Jurkat, Clone E6-1 (cell line): Measurements from ENCODE around the gene ZFPM1.

Experiments used
- DNase-seq: peaks from one replicate; pipeline ENCODE4 v3.0.0-alpha.2; 2011; ENCODE audit warnings: low read depth, low spot score
- H3K4me3 ChIP-seq: 2 replicates; pipeline ENCODE4 v1.5.1; 2011; ENCODE audit warnings: mild to moderate bottlenecking, low read length, control low read depth, moderate library complexity

ZFPM1 gene

GRCh38 chr16:88415713-88416323 is 37.3 kb upstream of the ZFPM1 start:
- no peak overlapping the region for H3K4me3 ChIP-seq
- DNase-seq: no peak

GRCh38 chr16:88416686-88417085 is 36.4 kb upstream of the ZFPM1 start:
- H3K4me3 ChIP-seq: no peak overlapping the region
- DNase-seq: no peak

GRCh38 chr16:88417684-88418476 is 35.2 kb upstream of the ZFPM1 start:
- H3K4me3 ChIP-seq: no peak overlapping the region
- no peak for DNase-seq

DNA sequence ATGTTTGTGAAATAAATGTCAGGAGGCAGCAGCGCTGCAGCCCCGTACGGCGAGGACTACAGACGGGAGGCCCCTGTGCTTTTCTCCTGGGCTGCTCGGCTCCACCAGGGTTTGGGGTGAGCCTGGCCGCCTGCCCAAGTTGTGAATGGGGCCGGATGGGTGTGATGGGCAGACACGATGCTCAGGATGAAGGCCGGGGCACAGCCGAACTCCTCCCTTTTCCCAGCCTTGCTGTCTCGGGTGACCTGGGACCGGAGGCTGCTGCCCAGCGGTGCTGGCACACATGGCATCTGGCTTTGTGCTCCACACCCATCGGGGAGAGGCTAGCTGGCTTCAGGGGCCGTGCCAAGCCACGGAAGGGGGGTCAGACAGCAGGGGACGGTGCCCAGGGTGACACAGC is 34.2 kb upstream of the ZFPM1 start:
- no peak overlapping the region for H3K4me3 ChIP-seq
- no peak for DNase-seq

GRCh38 chr16:88419790-88420189 is 33.3 kb upstream of the ZFPM1 start:
- DNase-seq: no peak

DNA sequence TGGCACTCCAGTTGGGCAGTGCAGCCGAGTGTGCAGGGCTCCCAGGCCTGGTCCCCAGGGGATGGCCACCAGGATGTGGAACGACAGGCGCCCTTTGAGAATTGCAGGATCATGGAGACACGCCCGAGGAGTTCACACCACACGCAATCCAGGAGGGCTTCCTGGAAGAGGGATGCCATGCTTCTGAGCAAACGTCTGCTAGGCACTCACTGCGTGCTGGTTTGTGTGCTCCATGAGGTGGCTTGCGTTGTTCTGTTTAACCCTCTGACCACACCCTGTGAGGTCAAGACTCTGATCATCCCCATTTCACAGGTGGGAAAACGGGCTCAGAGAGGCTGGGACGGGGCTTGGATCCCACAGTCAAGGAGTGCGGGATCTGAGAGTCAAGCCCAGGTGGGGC is 32.6 kb upstream of the ZFPM1 start:
- no peak overlapping the region for H3K4me3 ChIP-seq
- DNase-seq: no peak

More at GRCh38 chr16:88419790-88420189, 33.3 kb upstream of the ZFPM1 start:
- no peak overlapping the region for H3K4me3 ChIP-seq

DNA sequence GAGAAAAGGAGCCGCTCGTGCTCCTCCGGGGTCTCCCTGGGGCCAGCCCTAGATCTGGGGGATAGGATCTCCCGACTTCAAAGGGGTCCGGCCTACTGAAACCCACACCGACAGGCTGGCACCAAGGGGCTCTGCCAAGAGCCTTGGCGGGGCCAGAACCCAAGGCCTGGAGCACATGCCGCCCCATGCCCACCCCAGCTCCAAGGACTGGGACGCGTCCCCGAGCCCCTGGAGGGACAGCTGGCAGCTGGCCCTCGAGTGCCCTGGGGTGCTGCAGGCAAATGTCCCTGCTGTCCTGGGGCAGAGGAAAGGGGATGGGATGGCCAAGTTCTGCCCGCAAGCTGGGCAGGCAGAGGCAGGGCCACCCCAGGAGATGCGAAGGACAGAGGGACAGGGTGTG is 31.8 kb upstream of the ZFPM1 start:
- DNase-seq: no peak
- H3K4me3 ChIP-seq: no peak overlapping the region

- DNase-seq: no peak
- H3K4me3 ChIP-seq: no peak overlapping the region
Observed at GRCh38 chr16:88421871-88422433, 31.1 kb upstream of the ZFPM1 start.

GRCh38 chr16:88422733-88423447 is 30.2 kb upstream of the ZFPM1 start:
- no peak overlapping the region for H3K4me3 ChIP-seq
- no peak for DNase-seq

- no peak overlapping the region for H3K4me3 ChIP-seq
- no peak for DNase-seq
Observed at GRCh38 chr16:88423448-88423850, 29.6 kb upstream of the ZFPM1 start.

- no peak for DNase-seq
- no peak overlapping the region for H3K4me3 ChIP-seq
Observed at GRCh38 chr16:88424587-88425235, 28.4 kb upstream of the ZFPM1 start.

- no peak for DNase-seq
- H3K4me3 ChIP-seq: no peak overlapping the region
Observed at GRCh38 chr16:88426018-88426417, 27.1 kb upstream of the ZFPM1 start.

DNA sequence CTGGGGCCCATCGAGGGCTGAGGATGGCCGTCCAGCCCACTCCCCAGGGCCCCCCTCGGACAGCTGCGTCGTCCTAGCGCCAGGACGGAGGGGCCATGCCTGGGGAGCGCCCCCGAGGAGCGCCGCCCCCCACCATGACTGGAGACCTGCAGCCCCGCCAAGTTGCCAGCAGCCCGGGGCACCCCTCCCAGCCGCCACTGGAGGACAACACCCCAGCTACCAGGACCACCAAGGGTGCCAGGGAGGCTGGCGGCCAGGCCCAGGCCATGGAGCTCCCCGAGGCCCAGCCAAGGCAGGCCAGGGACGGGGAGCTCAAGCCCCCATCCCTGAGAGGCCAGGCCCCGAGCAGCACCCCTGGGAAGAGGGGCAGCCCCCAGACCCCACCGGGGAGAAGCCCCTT is 25.7 kb upstream of the ZFPM1 start:
- H3K4me3 ChIP-seq: no peak overlapping the region
- DNase-seq: no peak

GRCh38 chr16:88428156-88428555 is 24.9 kb upstream of the ZFPM1 start:
- H3K4me3 ChIP-seq: no peak overlapping the region
- no peak for DNase-seq

DNA sequence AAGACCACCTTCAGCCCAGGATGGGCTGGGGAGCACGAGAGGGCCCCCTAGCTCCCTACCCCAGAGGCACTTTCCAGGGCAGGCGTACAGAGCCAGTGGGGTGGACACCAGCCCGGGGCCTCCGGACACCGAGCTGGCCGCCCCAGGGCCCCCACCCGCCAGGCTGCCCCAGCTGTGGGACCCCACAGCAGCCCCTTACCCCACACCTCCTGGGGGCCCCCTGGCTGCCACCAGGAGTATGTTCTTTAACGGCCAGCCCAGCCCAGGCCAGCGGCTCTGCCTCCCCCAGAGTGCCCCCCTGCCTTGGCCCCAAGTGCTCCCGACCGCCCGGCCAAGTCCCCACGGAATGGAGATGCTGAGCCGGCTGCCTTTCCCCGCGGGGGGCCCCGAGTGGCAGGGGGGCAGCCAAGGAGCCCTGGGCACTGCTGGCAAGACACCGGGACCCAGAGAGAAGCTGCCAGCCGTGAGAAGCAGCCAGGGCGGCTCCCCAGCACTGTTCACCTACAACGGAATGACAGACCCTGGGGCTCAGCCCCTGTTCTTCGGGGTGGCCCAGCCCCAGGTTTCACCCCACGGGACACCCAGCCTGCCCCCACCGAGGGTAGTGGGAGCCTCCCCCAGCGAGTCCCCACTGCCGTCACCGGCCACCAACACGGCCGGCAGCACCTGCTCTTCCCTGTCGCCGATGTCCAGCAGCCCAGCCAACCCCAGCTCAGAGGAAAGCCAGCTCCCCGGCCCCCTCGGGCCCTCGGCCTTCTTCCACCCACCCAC is 24.3 kb upstream of the ZFPM1 start:
- H3K4me3 ChIP-seq: no peak overlapping the region
- DNase-seq: no peak

GRCh38 chr16:88429387-88430184 is 23.5 kb upstream of the ZFPM1 start:
- H3K4me3 ChIP-seq: no peak overlapping the region
- no peak for DNase-seq

DNA sequence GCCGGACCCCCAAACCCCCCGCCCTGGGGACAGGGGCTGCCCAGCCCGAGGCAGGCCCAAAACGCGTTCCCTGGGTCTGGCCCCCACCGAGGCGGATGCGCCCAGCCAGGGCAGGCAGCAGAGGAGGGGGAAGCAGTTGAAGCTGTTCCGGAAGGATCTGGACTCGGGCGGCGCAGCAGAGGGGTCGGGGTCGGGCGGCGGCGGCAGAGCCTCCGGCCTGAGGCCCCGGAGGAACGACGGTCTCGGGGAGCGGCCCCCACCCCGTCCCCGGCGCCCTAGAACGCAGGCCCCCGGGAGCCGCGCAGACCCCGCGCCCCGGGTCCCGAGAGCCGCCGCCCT is 22.9 kb upstream of the ZFPM1 start:
- H3K4me3 ChIP-seq: no peak overlapping the region
- DNase-seq: no peak
